Mesenchymal stem cell (in vitro differentiated cells and primary cell): ENCODE measurements around the gene TNNT3.

Experiments used
- DNase-seq: peaks from one replicate; pipeline ENCODE4 v3.0.0-alpha.2; 2013
- H2AFZ ChIP-seq: one replicate; pipeline ENCODE4 v1.6.1; 2013; ENCODE audit warnings: low read depth, mild to moderate bottlenecking, control low read depth, inconsistent platforms, low read length, moderate library complexity
- H2AK5ac ChIP-seq: 2 replicates; pipeline ENCODE4 v1.6.1; 2013; ENCODE audit warnings: low read length, moderate library complexity, mild to moderate bottlenecking, inconsistent platforms; ENCODE audit not compliant: severe bottlenecking
- H2BK120ac ChIP-seq: one replicate; pipeline ENCODE4 v1.6.1; 2013; ENCODE audit warnings: low read depth, mild to moderate bottlenecking, inconsistent platforms, low read length, moderate library complexity
- H2BK12ac ChIP-seq, 2 experiments: one replicate each; pipeline ENCODE4 v1.6.1; 2013; ENCODE audit warnings: inconsistent platforms in 2 of 2, low read length in 2 of 2, mild to moderate bottlenecking in 2 of 2, moderate library complexity in 2 of 2, control low read depth in 1 of 2
- H2BK15ac ChIP-seq: one replicate; pipeline ENCODE4 v1.6.1; 2013; ENCODE audit warnings: mild to moderate bottlenecking, low read depth, inconsistent platforms; ENCODE audit not compliant: poor library complexity, severe bottlenecking
- H2BK5ac ChIP-seq: 2 replicates; pipeline ENCODE4 v1.6.1; 2013; ENCODE audit warnings: low read depth, mild to moderate bottlenecking, low read length, control low read depth, inconsistent platforms; ENCODE audit not compliant: poor library complexity, severe bottlenecking
- H3K14ac ChIP-seq, 2 experiments: one replicate each; pipeline ENCODE4 v1.6.1; 2013; ENCODE audit warnings: inconsistent platforms in 2 of 2, low read length in 2 of 2, control low read depth in 1 of 2, mild to moderate bottlenecking in 1 of 2, moderate library complexity in 1 of 2
- H3K18ac ChIP-seq, 2 experiments: one replicate each; pipeline ENCODE4 v1.6.1; 2013; ENCODE audit warnings: inconsistent platforms in 2 of 2, low read length in 2 of 2, control low read depth in 1 of 2, low read depth in 1 of 2, mild to moderate bottlenecking in 1 of 2
- H3K23ac ChIP-seq, 2 experiments: one replicate each; pipeline ENCODE4 v1.6.1; 2013; ENCODE audit warnings: inconsistent platforms in 2 of 2, low read length in 2 of 2, mild to moderate bottlenecking in 2 of 2, moderate library complexity in 2 of 2, control low read depth in 1 of 2
- H3K27ac ChIP-seq: 2 replicates; pipeline ENCODE4 v1.5.1; 2013; ENCODE audit warnings: mild to moderate bottlenecking, moderate library complexity, low read length, control low read depth, inconsistent platforms; ENCODE audit not compliant: poor library complexity, severe bottlenecking
- H3K27me3 ChIP-seq, 2 experiments: 2 replicates each; pipeline versions ENCODE4 v1.6.1 to v1.7.0; 2013; ENCODE audit warnings: low read length in 2 of 2, mild to moderate bottlenecking in 2 of 2, moderate library complexity in 2 of 2, control low read depth in 1 of 2, inconsistent platforms in 1 of 2; ENCODE audit not compliant: control insufficient read depth in 1 of 2, insufficient read depth in 1 of 2
- H3K36me3 ChIP-seq, 2 experiments: 2 replicates each; pipeline versions ENCODE4 v1.6.1 to v1.7.0; 2013; ENCODE audit warnings: low read length in 2 of 2, control low read depth in 1 of 2, inconsistent platforms in 1 of 2, low read depth in 1 of 2, mild to moderate bottlenecking in 1 of 2; ENCODE audit not compliant: insufficient read depth in 2 of 2, control insufficient read depth in 1 of 2
- H3K4ac ChIP-seq, 2 experiments: one replicate each; pipeline ENCODE4 v1.6.1; 2013; ENCODE audit warnings: inconsistent platforms in 2 of 2, low read length in 2 of 2, mild to moderate bottlenecking in 2 of 2, moderate library complexity in 2 of 2, control low read depth in 1 of 2, low read depth in 1 of 2
- H3K4me1 ChIP-seq: 2 replicates; pipeline ENCODE4 v1.6.1; 2013; ENCODE audit warnings: low read depth, low read length, control low read depth; ENCODE audit not compliant: control insufficient read depth, insufficient read depth
- H3K4me2 ChIP-seq: 2 replicates; pipeline ENCODE4 v1.6.1; 2013; ENCODE audit warnings: low read length, mild to moderate bottlenecking, inconsistent platforms; ENCODE audit not compliant: poor library complexity, severe bottlenecking
- H3K4me3 ChIP-seq, 2 experiments: 2 replicates each; pipeline versions ENCODE4 v1.5.1 to v1.7.0; 2013; ENCODE audit warnings: low read length in 2 of 2, mild to moderate bottlenecking in 2 of 2, control low read depth in 1 of 2, low read depth in 1 of 2; ENCODE audit not compliant: insufficient read depth in 1 of 2
- H3K79me1 ChIP-seq: replicated peaks from 2 replicates; pipeline ENCODE4 v1.6.1; 2013; ENCODE audit warnings: mild to moderate bottlenecking, control low read depth, low read length, inconsistent platforms; ENCODE audit not compliant: poor library complexity, severe bottlenecking
- H3K9ac ChIP-seq: 2 replicates; pipeline ENCODE4 v1.7.0; 2013; ENCODE audit warnings: mild to moderate bottlenecking, low read length, moderate library complexity
- H3K9me3 ChIP-seq: 2 replicates; pipeline ENCODE4 v1.7.0; 2013; ENCODE audit warnings: mild to moderate bottlenecking, low read length; ENCODE audit not compliant: control insufficient read depth
- H4K8ac ChIP-seq: one replicate; pipeline ENCODE4 v1.6.1; 2013; ENCODE audit warnings: inconsistent platforms, mild to moderate bottlenecking, low read length, moderate library complexity
- H4K91ac ChIP-seq: one replicate; pipeline ENCODE4 v1.6.1; 2013; ENCODE audit warnings: mild to moderate bottlenecking, low read length, inconsistent platforms
- WGBS: methylation state at CpG from one replicate; pipeline ENCODE4 v1.1.7; 2013; ENCODE audit warnings: mixed read lengths; 5-methylcytosine and 5-hydroxymethylcytosine counted together

Gene TNNT3

GRCh38 chr11:1927026-1927847 is 7.7 kb downstream of the TNNT3 start:
- Histone ChIP-seq H3K9me3 (no peaks in the 10 kb centered on the region), H3K27me3 (peaks cover 18 to 25% of the 10 kb centered on the region in 2 experiments), H2BK15ac (no peak overlapping the region), H3K79me1 (no peaks in the 10 kb centered on the region), H3K4me3 (no peak overlapping the region), H3K4ac (no peak overlapping the region), H2AFZ (no peak overlapping the region), H3K4me1 (peaks cover 19% of the 10 kb centered on the region), H4K8ac (no peak overlapping the region), H3K9ac (peak overlapping the region; percentile 45), H3K4me2 (no peak overlapping the region), H2BK120ac (no peak overlapping the region), H3K18ac (no peak overlapping the region), H3K23ac (no peak overlapping the region), H3K27ac (no peak overlapping the region), H3K36me3 (no peaks in the 10 kb centered on the region), H2BK12ac (no peak overlapping the region), H3K14ac (no peak overlapping the region), H2AK5ac (no peak overlapping the region), H4K91ac (peak overlapping the region; percentile 44), H2BK5ac (no peak overlapping the region)
- DNase-seq = no peak
- WGBS = 80% methylated on average over 28 of the region's 28 CpGs

GRCh38 chr11:1927848-1928469 is 8.5 kb downstream of the TNNT3 start:
- H3K27me3 ChIP-seq = peaks cover 18% of the 10 kb centered on the region in 2 experiments
- H3K18ac ChIP-seq = no peak overlapping the region
- peak overlapping the region; percentile 45 for H3K9ac ChIP-seq
- no peak overlapping the region for H2BK15ac ChIP-seq
- H3K14ac ChIP-seq = no peak overlapping the region
- no peaks in the 10 kb centered on the region for H3K79me1 ChIP-seq
- H2AFZ ChIP-seq = no peak overlapping the region
- no peak overlapping the region for H3K4me3 ChIP-seq
- no peak overlapping the region for H3K4ac ChIP-seq
- no peak overlapping the region for H2BK120ac ChIP-seq
- no peak overlapping the region for H4K8ac ChIP-seq
- WGBS = 90% methylated on average over 20 of the region's 20 CpGs
- H3K36me3 ChIP-seq = no peaks in the 10 kb centered on the region
- no peak for DNase-seq
- H3K9me3 ChIP-seq = no peaks in the 10 kb centered on the region
- H2BK12ac ChIP-seq = no peak overlapping the region
- H3K4me1 ChIP-seq = peaks cover 19% of the 10 kb centered on the region
- H2AK5ac ChIP-seq = no peak overlapping the region
- H3K27ac ChIP-seq = no peak overlapping the region
- no peak overlapping the region for H3K4me2 ChIP-seq
- H3K23ac ChIP-seq = no peak overlapping the region
- H2BK5ac ChIP-seq = no peak overlapping the region
- no peak overlapping the region for H4K91ac ChIP-seq

- no peak overlapping the region for H4K8ac ChIP-seq
- no peaks in the 10 kb centered on the region for H3K36me3 ChIP-seq
- H2AFZ ChIP-seq = no peak overlapping the region
- H3K23ac ChIP-seq = no peak overlapping the region
- no peak overlapping the region for H2BK12ac ChIP-seq
- H2BK5ac ChIP-seq = no peak overlapping the region
- peaks cover 16 to 22% of the 10 kb centered on the region in 2 experiments for H3K27me3 ChIP-seq
- no peak overlapping the region for H3K9ac ChIP-seq
- no peak overlapping the region for H3K18ac ChIP-seq
- no peak overlapping the region for H3K14ac ChIP-seq
- H3K4me2 ChIP-seq = no peak overlapping the region
- no peaks in the 10 kb centered on the region for H3K79me1 ChIP-seq
- no peak overlapping the region for H3K4me3 ChIP-seq
- no peak overlapping the region for H2BK120ac ChIP-seq
- peaks cover 17% of the 10 kb centered on the region for H3K4me1 ChIP-seq
- DNase-seq = no peak
- no peak overlapping the region for H4K91ac ChIP-seq
- H3K27ac ChIP-seq = no peak overlapping the region
- H2AK5ac ChIP-seq = no peak overlapping the region
- no peaks in the 10 kb centered on the region for H3K9me3 ChIP-seq
- H2BK15ac ChIP-seq = no peak overlapping the region
- H3K4ac ChIP-seq = no peak overlapping the region
- WGBS = 85% methylated on average over 12 of the region's 13 CpGs
Observed at GRCh38 chr11:1928470-1928890, 9.0 kb downstream of the TNNT3 start.

GRCh38 chr11:1928891-1929541 is 9.5 kb downstream of the TNNT3 start:
- no peak overlapping the region for H2AFZ ChIP-seq
- no peak overlapping the region for H3K4ac ChIP-seq
- H3K4me3 ChIP-seq = no peak overlapping the region
- H2BK120ac ChIP-seq = no peak overlapping the region
- H3K27me3 ChIP-seq = peaks cover 13 to 25% of the 10 kb centered on the region in 2 experiments
- peak overlapping the region; percentile 12 for H2BK15ac ChIP-seq
- H3K14ac ChIP-seq = no peak overlapping the region
- no peak for DNase-seq
- H3K9me3 ChIP-seq = no peaks in the 10 kb centered on the region
- no peak overlapping the region for H3K9ac ChIP-seq
- no peak overlapping the region for H2BK12ac ChIP-seq
- no peak overlapping the region for H3K27ac ChIP-seq
- WGBS = 89% methylated on average over 35 of the region's 35 CpGs
- no peak overlapping the region for H3K23ac ChIP-seq
- peaks cover 17% of the 10 kb centered on the region for H3K4me1 ChIP-seq
- no peak overlapping the region for H3K18ac ChIP-seq
- no peak overlapping the region for H4K8ac ChIP-seq
- H2AK5ac ChIP-seq = no peak overlapping the region
- H2BK5ac ChIP-seq = no peak overlapping the region
- H3K4me2 ChIP-seq = no peak overlapping the region
- H3K36me3 ChIP-seq = no peaks in the 10 kb centered on the region
- no peaks in the 10 kb centered on the region for H3K79me1 ChIP-seq
- no peak overlapping the region for H4K91ac ChIP-seq
